Measurements from ENCODE around the gene PLGRKT. TPM values are rescaled to one million over a fixed set of nuclear protein-coding genes. Genes with fewer than 3 reads are reported as not detected.
A peak's percentile ranks its signal among the peaks of the same experiment; 100 is the strongest.
"Not testable (repeated sequence)": the region's sequence is repeated elsewhere in the genome, so short reads cannot be mapped to it uniquely, and the experiment has no call there.

PLGRKT gene
- total and polyA plus RNA-seq, 2 donors (not counting 3 experiments of a cell fraction or from before 2014, with no cell fraction given), result 3.8 to 21.2 TPM

- H3K9ac ChIP-seq (replicated peaks; ENCODE audit: extremely low read depth, insufficient read depth, low read length), result no peak overlapping the region
- no peak overlapping the region for H3K4me2 ChIP-seq (ENCODE audit: insufficient read depth, low read length)
- dilution Hi-C loops (cut with MboI; ENCODE audit: extremely low pct_ligation_motif_present, low sequenced_read_pairs), result no loop called here
- H3K9me1 ChIP-seq (replicated peaks; ENCODE audit: control insufficient read depth, extremely low read depth, insufficient read depth, low read length), result no peaks in the 10 kb centered on the region
- BruUV-seq (replicated peaks), result no TSS peak
- no peaks in the 10 kb centered on the region for H3K4me1 ChIP-seq (ENCODE audit: control insufficient read depth, extremely low read depth, insufficient read depth, low read length)
- ChIA-PET POLR2A (no interaction called here), CTCF (interaction anchor here (0.6 to 1.2 kb wide), 3 partner anchors 9 to 167 kb away, joined by 3 to 5 read pairs (median 4); no protein-coding TSS in a partner anchor)
- no peaks in the 10 kb centered on the region for H3K79me2 ChIP-seq (ENCODE audit: control insufficient read depth, insufficient read depth, low read length)
- H3K27ac ChIP-seq (ENCODE audit: insufficient read depth, low read depth, low read length), result no peak overlapping the region
- no peaks in the 10 kb centered on the region for H4K20me1 ChIP-seq (replicated peaks; ENCODE audit: control insufficient read depth, extremely low read depth, insufficient read depth, low read length)
- no peaks in the 10 kb centered on the region for H3K9me3 ChIP-seq (replicated peaks; ENCODE audit: control insufficient read depth, insufficient read depth, low read length)
- H3K4me3 ChIP-seq (replicated peaks in 1 of 3; ENCODE audit: insufficient read depth in 1 of 3, low read depth in 1 of 3, low read length in 3 of 3), result no peak overlapping the region
- FAIRE-seq (peak; percentile 31), DNase-seq (ENCODE audit: low read depth, low spot score) (no peak)
- intact Hi-C loops (cut with micrococcal nuclease), result no loop called here
- no peak for TF ChIP-seq CTCF (IDR thresholded peaks at IDR 0.05; ENCODE audit: extremely low read depth in 1 of 2, insufficient read depth in 1 of 2, low read depth in 1 of 2, low read length in 2 of 2)
- TF ChIP-seq FOS (IDR thresholded peaks at IDR 0.05; ENCODE audit: borderline replicate concordance, insufficient read depth, low read length), result no peak
- no peak for TF ChIP-seq JUN (IDR thresholded peaks at IDR 0.05; ENCODE audit: borderline replicate concordance, insufficient read depth, insufficient read length, low read depth)
- no peak for TF ChIP-seq EZH2 (IDR thresholded peaks at IDR 0.05; ENCODE audit: borderline replicate concordance, low read depth, low read length, severe bottlenecking)
- no peak for TF ChIP-seq POLR2AphosphoS5 (IDR thresholded peaks at IDR 0.05; ENCODE audit: insufficient read depth, low read depth, low read length)
- TF ChIP-seq, protein P1, sequence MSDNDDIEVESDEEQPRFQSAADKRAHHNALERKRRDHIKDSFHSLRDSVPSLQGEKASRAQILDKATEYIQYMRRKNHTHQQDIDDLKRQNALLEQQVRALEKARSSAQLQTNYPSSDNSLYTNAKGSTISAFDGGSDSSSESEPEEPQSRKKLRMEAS (IDR thresholded peaks at IDR 0.05; ENCODE audit: insufficient read depth, insufficient read length), result no peak
- TF ChIP-seq GATA2 (IDR thresholded peaks at IDR 0.05; ENCODE audit: insufficient read depth, insufficient read length, low read depth, low read length), result no peak
- TF ChIP-seq MYC (IDR thresholded peaks at IDR 0.05; ENCODE audit: low read depth, low read length), result no peak
- TF ChIP-seq POLR2A (IDR thresholded peaks at IDR 0.05; ENCODE audit: low read depth, low read length), result no peak
- H2AFZ ChIP-seq (ENCODE audit: low read depth, low read length), result no peak overlapping the region
- no peaks in the 10 kb centered on the region for H3K27me3 ChIP-seq (ENCODE audit: control insufficient read depth in 2 of 2, insufficient read depth in 2 of 2, low read length in 2 of 2)
- no peaks in the 10 kb centered on the region for H3K36me3 ChIP-seq (ENCODE audit: control insufficient read depth in 2 of 2, extremely low read depth in 1 of 2, insufficient read depth in 2 of 2, low read length in 2 of 2)
These were observed 85.0 kb downstream of the PLGRKT start for GRCh38 chr9:5352637-5353248.

GRCh38 chr9:5338992-5339981 is 98.4 kb downstream of the PLGRKT start, which contains the start of gene RLN1:
TSS of gene RLN1 (minus strand) at chr9:5339876. CDS start at chr9:5339746, 130 bp downstream.
- CTCF ChIA-PET; dilution Hi-C loops (cut with MboI; ENCODE audit: extremely low pct_ligation_motif_present, low sequenced_read_pairs): not testable (repeated sequence)

More at GRCh38 chr9:5338992-5339981, 98.4 kb downstream of the PLGRKT start, which contains the start of gene RLN1:
- H3K27ac ChIP-seq (ENCODE audit: insufficient read depth, low read depth, low read length); intact Hi-C loops (cut with micrococcal nuclease); H3K36me3 ChIP-seq (ENCODE audit: control insufficient read depth in 2 of 2, extremely low read depth in 1 of 2, insufficient read depth in 2 of 2, low read length in 2 of 2); H3K9me1 ChIP-seq (replicated peaks; ENCODE audit: control insufficient read depth, extremely low read depth, insufficient read depth, low read length); H3K4me1 ChIP-seq (ENCODE audit: control insufficient read depth, extremely low read depth, insufficient read depth, low read length); H3K27me3 ChIP-seq (ENCODE audit: control insufficient read depth in 2 of 2, insufficient read depth in 2 of 2, low read length in 2 of 2); POLR2A ChIA-PET; H3K4me2 ChIP-seq (ENCODE audit: insufficient read depth, low read length); H4K20me1 ChIP-seq (replicated peaks; ENCODE audit: control insufficient read depth, extremely low read depth, insufficient read depth, low read length); H3K9me3 ChIP-seq (replicated peaks; ENCODE audit: control insufficient read depth, insufficient read depth, low read length); H3K79me2 ChIP-seq (ENCODE audit: control insufficient read depth, insufficient read depth, low read length); H3K9ac ChIP-seq (replicated peaks; ENCODE audit: extremely low read depth, insufficient read depth, low read length); H3K4me3 ChIP-seq (replicated peaks in 1 of 3; ENCODE audit: insufficient read depth in 1 of 3, low read depth in 1 of 3, low read length in 3 of 3): not testable (repeated sequence)
- BruUV-seq (replicated peaks), result TSS peak; percentile 14
- FAIRE-seq (peak; percentile 96), DNase-seq (ENCODE audit: low read depth, low spot score) (peak; percentile 13)
- H2AFZ ChIP-seq (ENCODE audit: low read depth, low read length), result peak within 1 kb of the TSS; percentile 29

Measured in endothelial cell of umbilical vein (primary cell).